ENCODE measurements around the gene GNAL.

DNA sequence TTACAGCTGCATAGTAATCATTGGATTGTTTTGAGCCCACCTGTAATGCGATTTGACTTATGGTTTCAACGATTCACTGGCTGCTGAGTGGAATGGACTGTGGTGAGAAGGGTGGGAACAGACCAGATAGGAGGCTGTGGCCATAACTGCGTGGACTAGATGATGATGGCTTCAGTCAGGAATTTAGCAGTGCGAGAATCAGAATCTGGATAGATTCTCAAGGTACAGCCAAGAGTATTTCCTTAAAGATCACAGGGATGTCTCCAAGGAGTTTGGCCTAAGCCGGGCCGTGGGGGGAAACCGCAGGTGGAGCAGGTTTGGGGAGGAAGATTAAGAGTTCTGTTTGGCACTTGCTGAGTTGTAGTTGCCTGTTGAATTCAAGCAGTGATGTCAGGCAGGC, 118.2 kb downstream of the GNAL start:
- TF ChIP-seq, protein P1, sequence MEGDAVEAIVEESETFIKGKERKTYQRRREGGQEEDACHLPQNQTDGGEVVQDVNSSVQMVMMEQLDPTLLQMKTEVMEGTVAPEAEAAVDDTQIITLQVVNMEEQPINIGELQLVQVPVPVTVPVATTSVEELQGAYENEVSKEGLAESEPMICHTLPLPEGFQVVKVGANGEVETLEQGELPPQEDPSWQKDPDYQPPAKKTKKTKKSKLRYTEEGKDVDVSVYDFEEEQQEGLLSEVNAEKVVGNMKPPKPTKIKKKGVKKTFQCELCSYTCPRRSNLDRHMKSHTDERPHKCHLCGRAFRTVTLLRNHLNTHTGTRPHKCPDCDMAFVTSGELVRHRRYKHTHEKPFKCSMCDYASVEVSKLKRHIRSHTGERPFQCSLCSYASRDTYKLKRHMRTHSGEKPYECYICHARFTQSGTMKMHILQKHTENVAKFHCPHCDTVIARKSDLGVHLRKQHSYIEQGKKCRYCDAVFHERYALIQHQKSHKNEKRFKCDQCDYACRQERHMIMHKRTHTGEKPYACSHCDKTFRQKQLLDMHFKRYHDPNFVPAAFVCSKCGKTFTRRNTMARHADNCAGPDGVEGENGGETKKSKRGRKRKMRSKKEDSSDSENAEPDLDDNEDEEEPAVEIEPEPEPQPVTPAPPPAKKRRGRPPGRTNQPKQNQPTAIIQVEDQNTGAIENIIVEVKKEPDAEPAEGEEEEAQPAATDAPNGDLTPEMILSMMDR (IDR thresholded peaks at IDR 0.05; ENCODE audit: borderline replicate concordance, extremely low read depth, low read length, poor library complexity, severe bottlenecking) = no peak
- no peak for TF ChIP-seq EZH2 (IDR thresholded peaks at IDR 0.05; ENCODE audit: borderline replicate concordance, low read depth, low read length, severe bottlenecking)

Data from DND-41 (cell line).